Osteoblast (primary cell): Measurements from ENCODE around the gene RMI2. TPM values are rescaled to one million over a fixed set of nuclear protein-coding genes. Genes with fewer than 3 reads are reported as not detected.

ENCODE experiments used
- DNase-seq: peaks from one replicate; pipeline ENCODE4 v3.0.0; 2011; ENCODE audit warnings: low spot score, mixed read lengths; ENCODE audit not compliant: insufficient read length; ENCODE audit errors: missing footprints
- H2AFZ ChIP-seq: 2 replicates; pipeline ENCODE4 v1.6.0; 2011; ENCODE audit warnings: mild to moderate bottlenecking, low read length
- H3K27ac ChIP-seq: 2 replicates; pipeline ENCODE4 v1.5.1; 2011; ENCODE audit warnings: mild to moderate bottlenecking, low read depth, low read length, moderate library complexity
- H3K27me3 ChIP-seq: 2 replicates; pipeline ENCODE4 v1.6.0; 2012; ENCODE audit warnings: mild to moderate bottlenecking, control low read depth, inconsistent platforms, low read length, moderate library complexity; ENCODE audit not compliant: insufficient read depth
- H3K36me3 ChIP-seq: 2 replicates; pipeline ENCODE4 v1.5.1; 2011; ENCODE audit warnings: mild to moderate bottlenecking, low read length, control low read depth, moderate library complexity; ENCODE audit not compliant: insufficient read depth
- H3K4me1 ChIP-seq: 2 replicates; pipeline ENCODE4 v1.5.1; 2011; ENCODE audit warnings: mild to moderate bottlenecking, low read length, control low read depth, moderate library complexity; ENCODE audit not compliant: insufficient read depth
- H3K4me2 ChIP-seq: 2 replicates; pipeline ENCODE4 v1.6.0; 2011; ENCODE audit warnings: mild to moderate bottlenecking, low read length; ENCODE audit not compliant: insufficient read depth
- H3K4me3 ChIP-seq: fragments of 200-600 bp; sonication (generic); 3 replicates; pipeline ENCODE4 v1.5.1; 2012; ENCODE audit warnings: mild to moderate bottlenecking, low read length, inconsistent platforms; ENCODE audit not compliant: insufficient read depth
- H3K79me2 ChIP-seq: 2 replicates; pipeline ENCODE4 v1.6.0; 2012; ENCODE audit warnings: mild to moderate bottlenecking, low read length, control low read depth, inconsistent platforms; ENCODE audit not compliant: insufficient read depth
- H3K9me3 ChIP-seq: 2 replicates; pipeline ENCODE4 v1.5.1; 2011; ENCODE audit warnings: low read depth, low read length, control low read depth
- H4K20me1 ChIP-seq: 2 replicates; pipeline ENCODE4 v1.6.0; 2012; ENCODE audit warnings: mild to moderate bottlenecking, low read length, control low read depth; ENCODE audit not compliant: insufficient read depth
- total RNA-seq: library from RNA; depleted of rRNA; stranded (reverse); fragments of >200 nt; gene quantifications from 2 replicates; pipeline ENCODE4 v1.2.3, GENCODE V29; 2012
- TF ChIP-seq, protein P1 (sequence below): IDR thresholded peaks from 2 replicates; pipeline ENCODE4 v1.5.1; 2011; ENCODE audit warnings: mild to moderate bottlenecking, low read depth, low read length, moderate library complexity; ENCODE audit errors: extremely low read depth

RMI2 gene
- total RNA-seq, 1 donor = 1.4 TPM

DNA sequence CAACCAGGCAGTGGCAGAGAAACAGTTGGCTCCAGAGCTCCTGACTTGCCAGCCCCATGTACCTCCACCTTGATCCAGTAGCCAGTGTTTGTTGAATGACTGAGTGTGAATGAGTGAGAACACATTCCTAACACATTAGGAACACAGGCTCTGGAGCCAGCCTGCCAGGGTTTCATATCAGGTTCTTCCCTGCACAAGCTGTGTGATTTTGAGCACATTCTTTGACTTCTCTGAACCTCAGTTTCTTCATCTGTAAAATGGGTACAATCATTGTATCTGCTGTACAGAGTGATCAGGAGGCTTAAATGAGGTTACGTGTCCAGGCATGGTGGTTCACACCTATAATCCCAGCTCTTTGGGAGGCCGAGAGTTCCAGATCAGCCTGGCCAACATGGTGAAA, 13.3 kb upstream of the RMI2 start:
- Histone ChIP-seq H3K36me3 (no peaks in the 10 kb centered on the region), H2AFZ (no peak overlapping the region), H3K4me1 (peaks cover 22% of the 10 kb centered on the region), H4K20me1 (no peaks in the 10 kb centered on the region), H3K4me3 (no peak overlapping the region), H3K27me3 (no peaks in the 10 kb centered on the region), H3K27ac (no peak overlapping the region), H3K79me2 (no peaks in the 10 kb centered on the region), H3K4me2 (no peak overlapping the region), H3K9me3 (no peaks in the 10 kb centered on the region)
- TF ChIP-seq, protein P1, sequence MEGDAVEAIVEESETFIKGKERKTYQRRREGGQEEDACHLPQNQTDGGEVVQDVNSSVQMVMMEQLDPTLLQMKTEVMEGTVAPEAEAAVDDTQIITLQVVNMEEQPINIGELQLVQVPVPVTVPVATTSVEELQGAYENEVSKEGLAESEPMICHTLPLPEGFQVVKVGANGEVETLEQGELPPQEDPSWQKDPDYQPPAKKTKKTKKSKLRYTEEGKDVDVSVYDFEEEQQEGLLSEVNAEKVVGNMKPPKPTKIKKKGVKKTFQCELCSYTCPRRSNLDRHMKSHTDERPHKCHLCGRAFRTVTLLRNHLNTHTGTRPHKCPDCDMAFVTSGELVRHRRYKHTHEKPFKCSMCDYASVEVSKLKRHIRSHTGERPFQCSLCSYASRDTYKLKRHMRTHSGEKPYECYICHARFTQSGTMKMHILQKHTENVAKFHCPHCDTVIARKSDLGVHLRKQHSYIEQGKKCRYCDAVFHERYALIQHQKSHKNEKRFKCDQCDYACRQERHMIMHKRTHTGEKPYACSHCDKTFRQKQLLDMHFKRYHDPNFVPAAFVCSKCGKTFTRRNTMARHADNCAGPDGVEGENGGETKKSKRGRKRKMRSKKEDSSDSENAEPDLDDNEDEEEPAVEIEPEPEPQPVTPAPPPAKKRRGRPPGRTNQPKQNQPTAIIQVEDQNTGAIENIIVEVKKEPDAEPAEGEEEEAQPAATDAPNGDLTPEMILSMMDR = no peak
- no peak for DNase-seq

DNA sequence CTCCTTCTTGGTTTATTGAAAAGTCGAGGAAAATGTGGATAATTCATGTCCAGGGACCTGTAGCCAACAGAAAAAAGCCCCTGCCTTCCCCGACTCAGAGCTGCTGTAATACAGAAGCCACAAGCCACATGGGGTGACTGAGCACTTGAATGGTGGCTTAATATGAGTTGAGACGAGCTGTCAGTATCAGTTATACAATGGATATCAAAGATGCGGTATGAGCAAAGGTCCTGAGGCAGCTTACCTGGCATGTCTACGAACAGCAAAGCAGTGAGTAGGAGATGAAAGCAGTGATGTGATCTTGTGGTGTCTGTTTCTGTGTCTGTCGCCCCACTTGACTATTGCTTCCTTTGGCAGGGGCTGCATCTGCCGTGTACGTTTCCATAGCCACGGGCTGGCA, 12.2 kb upstream of the RMI2 start:
- Histone ChIP-seq H3K4me2 (no peak overlapping the region), H3K79me2 (no peaks in the 10 kb centered on the region), H3K9me3 (no peaks in the 10 kb centered on the region), H3K27me3 (no peaks in the 10 kb centered on the region), H3K36me3 (no peaks in the 10 kb centered on the region), H3K27ac (no peak overlapping the region), H3K4me3 (no peak overlapping the region), H3K4me1 (peaks cover 18% of the 10 kb centered on the region), H2AFZ (no peak overlapping the region), H4K20me1 (no peaks in the 10 kb centered on the region)
- no peak for DNase-seq
- TF ChIP-seq, protein P1 = no peak

DNA sequence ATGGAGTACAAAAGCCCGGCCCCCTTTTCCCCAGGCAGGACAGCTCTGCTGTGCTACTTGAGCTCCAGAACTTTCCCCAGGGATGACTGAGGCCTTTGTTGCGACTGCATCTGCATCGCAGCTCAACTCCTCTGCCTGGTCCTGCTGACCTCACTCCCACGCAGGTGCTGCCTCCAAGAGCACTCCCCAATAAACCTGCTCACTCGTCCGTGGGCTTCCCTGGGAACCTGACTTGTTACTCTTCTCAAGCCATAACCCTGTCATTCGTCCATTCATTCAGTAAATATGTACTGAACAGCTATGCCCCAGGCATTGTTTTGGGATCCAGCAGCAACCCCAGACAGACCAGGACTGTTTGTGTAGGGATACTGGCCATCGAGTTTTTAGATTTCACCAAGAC, 11.6 kb upstream of the RMI2 start:
- Histone ChIP-seq H3K9me3 (no peaks in the 10 kb centered on the region), H2AFZ (no peak overlapping the region), H4K20me1 (no peaks in the 10 kb centered on the region), H3K27me3 (no peaks in the 10 kb centered on the region), H3K4me1 (peaks cover 12% of the 10 kb centered on the region), H3K79me2 (no peaks in the 10 kb centered on the region), H3K27ac (no peak overlapping the region), H3K36me3 (no peaks in the 10 kb centered on the region), H3K4me3 (no peak overlapping the region), H3K4me2 (no peak overlapping the region)
- no peak for DNase-seq
- TF ChIP-seq, protein P1 = no peak

DNA sequence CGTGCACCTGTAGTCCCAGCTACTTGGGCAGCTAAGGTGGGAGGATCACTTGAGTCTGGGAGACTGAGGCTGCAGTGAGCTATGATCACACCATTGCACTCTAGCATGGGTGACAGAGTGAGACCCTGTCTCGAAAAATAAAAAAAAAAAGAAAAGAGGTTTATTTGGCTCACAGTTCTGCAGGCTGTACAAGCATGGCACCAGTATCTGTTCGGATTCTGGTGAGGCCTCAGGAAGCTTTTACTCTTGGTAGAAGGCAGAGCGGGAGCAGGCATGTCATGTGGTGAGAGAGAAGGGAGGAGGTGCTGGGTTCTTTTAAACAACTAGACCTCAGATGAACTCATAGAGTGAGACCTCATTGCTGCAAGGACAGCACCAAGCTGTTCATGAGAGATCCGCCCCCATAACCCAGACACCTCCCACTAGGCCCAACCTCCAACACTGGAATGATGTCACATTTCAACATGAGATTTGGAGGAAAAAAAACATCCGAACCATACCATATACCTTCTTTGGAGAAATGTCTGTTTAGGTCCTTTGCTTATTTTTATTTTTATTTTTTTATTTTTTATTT, 10.3 kb upstream of the RMI2 start:
- peaks cover 3% of the 10 kb centered on the region for H3K4me1 ChIP-seq
- H3K79me2 ChIP-seq = no peaks in the 10 kb centered on the region
- no peaks in the 10 kb centered on the region for H4K20me1 ChIP-seq
- TF ChIP-seq, protein P1 = no peak
- no peak overlapping the region for H3K4me3 ChIP-seq
- H3K4me2 ChIP-seq = no peak overlapping the region
- H3K27me3 ChIP-seq = no peaks in the 10 kb centered on the region
- DNase-seq = no peak
- no peak overlapping the region for H3K27ac ChIP-seq
- no peak overlapping the region for H2AFZ ChIP-seq
- no peaks in the 10 kb centered on the region for H3K36me3 ChIP-seq
- H3K9me3 ChIP-seq = no peaks in the 10 kb centered on the region
